Measurements from ENCODE around the gene ZNHIT2. TPM values are rescaled to one million over a fixed set of nuclear protein-coding genes. Genes with fewer than 3 reads are reported as not detected.

ZNHIT2 gene
- total and polyA plus RNA-seq, 10 of the 15 experiments (the other 5 are each of a cell fraction or from before 2014, with no cell fraction given) = 0.24 to 20.4 (median 15.5) TPM; not detected in 1

DNA sequence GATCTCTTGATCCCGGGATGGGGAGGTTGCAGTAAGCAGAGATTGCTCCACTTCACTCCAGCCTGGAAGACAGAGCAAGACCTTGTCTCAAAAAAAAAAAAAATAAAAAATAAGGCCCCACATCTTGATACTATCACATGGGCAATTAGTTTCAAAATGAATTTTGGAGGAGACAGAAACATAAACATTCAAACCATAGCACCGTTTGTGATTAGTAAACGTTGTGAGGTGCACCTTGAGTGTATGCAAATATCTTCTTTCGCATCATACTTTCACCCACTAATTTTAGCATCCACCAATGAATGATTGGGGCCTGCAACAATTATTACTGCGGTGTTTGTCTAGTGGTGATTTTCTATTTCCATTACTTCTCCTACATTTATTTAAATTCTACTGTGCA lies 41.5 kb upstream of the ZNHIT2 start (continued):
- TF ChIP-seq, protein P1, sequence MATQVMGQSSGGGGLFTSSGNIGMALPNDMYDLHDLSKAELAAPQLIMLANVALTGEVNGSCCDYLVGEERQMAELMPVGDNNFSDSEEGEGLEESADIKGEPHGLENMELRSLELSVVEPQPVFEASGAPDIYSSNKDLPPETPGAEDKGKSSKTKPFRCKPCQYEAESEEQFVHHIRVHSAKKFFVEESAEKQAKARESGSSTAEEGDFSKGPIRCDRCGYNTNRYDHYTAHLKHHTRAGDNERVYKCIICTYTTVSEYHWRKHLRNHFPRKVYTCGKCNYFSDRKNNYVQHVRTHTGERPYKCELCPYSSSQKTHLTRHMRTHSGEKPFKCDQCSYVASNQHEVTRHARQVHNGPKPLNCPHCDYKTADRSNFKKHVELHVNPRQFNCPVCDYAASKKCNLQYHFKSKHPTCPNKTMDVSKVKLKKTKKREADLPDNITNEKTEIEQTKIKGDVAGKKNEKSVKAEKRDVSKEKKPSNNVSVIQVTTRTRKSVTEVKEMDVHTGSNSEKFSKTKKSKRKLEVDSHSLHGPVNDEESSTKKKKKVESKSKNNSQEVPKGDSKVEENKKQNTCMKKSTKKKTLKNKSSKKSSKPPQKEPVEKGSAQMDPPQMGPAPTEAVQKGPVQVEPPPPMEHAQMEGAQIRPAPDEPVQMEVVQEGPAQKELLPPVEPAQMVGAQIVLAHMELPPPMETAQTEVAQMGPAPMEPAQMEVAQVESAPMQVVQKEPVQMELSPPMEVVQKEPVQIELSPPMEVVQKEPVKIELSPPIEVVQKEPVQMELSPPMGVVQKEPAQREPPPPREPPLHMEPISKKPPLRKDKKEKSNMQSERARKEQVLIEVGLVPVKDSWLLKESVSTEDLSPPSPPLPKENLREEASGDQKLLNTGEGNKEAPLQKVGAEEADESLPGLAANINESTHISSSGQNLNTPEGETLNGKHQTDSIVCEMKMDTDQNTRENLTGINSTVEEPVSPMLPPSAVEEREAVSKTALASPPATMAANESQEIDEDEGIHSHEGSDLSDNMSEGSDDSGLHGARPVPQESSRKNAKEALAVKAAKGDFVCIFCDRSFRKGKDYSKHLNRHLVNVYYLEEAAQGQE (IDR thresholded peaks at IDR 0.05; ENCODE audit: low read depth, low read length) = no peak
- TF ChIP-seq, protein P2, sequence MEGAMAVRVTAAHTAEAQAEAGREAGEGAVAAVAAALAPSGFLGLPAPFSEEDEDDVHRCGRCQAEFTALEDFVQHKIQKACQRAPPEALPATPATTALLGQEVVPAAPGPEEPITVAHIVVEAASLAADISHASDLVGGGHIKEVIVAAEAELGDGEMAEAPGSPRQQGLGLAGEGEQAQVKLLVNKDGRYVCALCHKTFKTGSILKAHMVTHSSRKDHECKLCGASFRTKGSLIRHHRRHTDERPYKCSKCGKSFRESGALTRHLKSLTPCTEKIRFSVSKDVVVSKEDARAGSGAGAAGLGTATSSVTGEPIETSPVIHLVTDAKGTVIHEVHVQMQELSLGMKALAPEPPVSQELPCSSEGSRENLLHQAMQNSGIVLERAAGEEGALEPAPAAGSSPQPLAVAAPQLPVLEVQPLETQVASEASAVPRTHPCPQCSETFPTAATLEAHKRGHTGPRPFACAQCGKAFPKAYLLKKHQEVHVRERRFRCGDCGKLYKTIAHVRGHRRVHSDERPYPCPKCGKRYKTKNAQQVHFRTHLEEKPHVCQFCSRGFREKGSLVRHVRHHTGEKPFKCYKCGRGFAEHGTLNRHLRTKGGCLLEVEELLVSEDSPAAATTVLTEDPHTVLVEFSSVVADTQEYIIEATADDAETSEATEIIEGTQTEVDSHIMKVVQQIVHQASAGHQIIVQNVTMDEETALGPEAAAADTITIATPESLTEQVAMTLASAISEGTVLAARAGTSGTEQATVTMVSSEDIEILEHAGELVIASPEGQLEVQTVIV (IDR thresholded peaks at IDR 0.05; ENCODE audit: borderline replicate concordance, partially characterized antibody) = no peak
- peak; percentile 91; the same call in 2 of the 3 replicates for TF ChIP-seq POU2F2 (IDR thresholded peaks at IDR 0.05; ENCODE audit: borderline replicate concordance, low read depth, low read length)
- TF ChIP-seq HDAC6 (IDR thresholded peaks at IDR 0.05; ENCODE audit: unreplicated experiment) = no peak
- no peak for TF ChIP-seq NRF1 (conservative IDR thresholded peaks at IDR 0.05; ENCODE audit: low read depth, low read length)
- TF ChIP-seq, protein P3, sequence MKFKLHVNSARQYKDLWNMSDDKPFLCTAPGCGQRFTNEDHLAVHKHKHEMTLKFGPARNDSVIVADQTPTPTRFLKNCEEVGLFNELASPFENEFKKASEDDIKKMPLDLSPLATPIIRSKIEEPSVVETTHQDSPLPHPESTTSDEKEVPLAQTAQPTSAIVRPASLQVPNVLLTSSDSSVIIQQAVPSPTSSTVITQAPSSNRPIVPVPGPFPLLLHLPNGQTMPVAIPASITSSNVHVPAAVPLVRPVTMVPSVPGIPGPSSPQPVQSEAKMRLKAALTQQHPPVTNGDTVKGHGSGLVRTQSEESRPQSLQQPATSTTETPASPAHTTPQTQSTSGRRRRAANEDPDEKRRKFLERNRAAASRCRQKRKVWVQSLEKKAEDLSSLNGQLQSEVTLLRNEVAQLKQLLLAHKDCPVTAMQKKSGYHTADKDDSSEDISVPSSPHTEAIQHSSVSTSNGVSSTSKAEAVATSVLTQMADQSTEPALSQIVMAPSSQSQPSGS (IDR thresholded peaks at IDR 0.05; ENCODE audit: low read length) = 0 out of 2 replicates have a peak, but pooled peaks have one; percentile 26
- no peak for TF ChIP-seq NFYA (IDR thresholded peaks at IDR 0.05; ENCODE audit: borderline replicate concordance, low read depth, low read length)
- TF ChIP-seq RFX5 (IDR thresholded peaks at IDR 0.05; ENCODE audit: low read depth, low read length) = 0 out of 2 replicates have a peak, but pooled peaks have one; percentile 18
- 0 out of 2 replicates have a peak, but pooled peaks have one; percentile 60 for TF ChIP-seq TBL1XR1 (IDR thresholded peaks at IDR 0.05; ENCODE audit: low read depth, low read length)
- peak; percentile 49; the same call in 1 of the 2 replicates for TF ChIP-seq MTA2 (IDR thresholded peaks at IDR 0.05; ENCODE audit: low read depth)
- TF ChIP-seq ZNF384 (IDR thresholded peaks at IDR 0.05; ENCODE audit: borderline replicate concordance, low read depth, low read length) = peak; percentile 72; the same call in 1 of the 2 replicates
- peak; percentile 70 for TF ChIP-seq ATF7 (IDR thresholded peaks at IDR 0.05; ENCODE audit: low read depth)
- TF ChIP-seq, protein P4, sequence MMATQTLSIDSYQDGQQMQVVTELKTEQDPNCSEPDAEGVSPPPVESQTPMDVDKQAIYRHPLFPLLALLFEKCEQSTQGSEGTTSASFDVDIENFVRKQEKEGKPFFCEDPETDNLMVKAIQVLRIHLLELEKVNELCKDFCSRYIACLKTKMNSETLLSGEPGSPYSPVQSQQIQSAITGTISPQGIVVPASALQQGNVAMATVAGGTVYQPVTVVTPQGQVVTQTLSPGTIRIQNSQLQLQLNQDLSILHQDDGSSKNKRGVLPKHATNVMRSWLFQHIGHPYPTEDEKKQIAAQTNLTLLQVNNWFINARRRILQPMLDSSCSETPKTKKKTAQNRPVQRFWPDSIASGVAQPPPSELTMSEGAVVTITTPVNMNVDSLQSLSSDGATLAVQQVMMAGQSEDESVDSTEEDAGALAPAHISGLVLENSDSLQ (IDR thresholded peaks at IDR 0.05) = peak; percentile 32; the same call in 1 of the 2 replicates
- peak; percentile 89 for TF ChIP-seq NFYB (IDR thresholded peaks at IDR 0.05; ENCODE audit: insufficient read depth, low read depth, low read length)
- peak; percentile 61; the same call in 1 of the 2 replicates for TF ChIP-seq RAD51 (IDR thresholded peaks at IDR 0.05)
- peak; percentile 43; the same call in 1 of the 2 replicates for TF ChIP-seq JUNB (IDR thresholded peaks at IDR 0.05)

All from GM12878 (cell line).